ENCODE measurements around the gene EXD3.

- TF ChIP-seq ZZZ3 (CRISPR knock-in tag; IDR thresholded peaks at IDR 0.05; ENCODE audit: borderline replicate concordance) (no peak), NFIC (IDR thresholded peaks at IDR 0.05; ENCODE audit: low read length) (no peak), REST (IDR thresholded peaks at IDR 0.05; ENCODE audit: borderline replicate concordance in 1 of 2, low read depth in 1 of 2, low read length in 2 of 2) (no peak)
Observed at GRCh38 chr9:137317021-137317717, 105.8 kb downstream of the EXD3 start.
